Epidermal melanocyte (primary cell): ENCODE data around the gene GABARAPL2.

ENCODE experiments used
- DNase-seq: peaks from one replicate; pipeline ENCODE4 v3.0.0; 2011; ENCODE audit warnings: low spot score; ENCODE audit not compliant: insufficient read length

The GABARAPL2 gene

GRCh38 chr16:75552951-75553350, 13.2 kb upstream of the GABARAPL2 start:
- no peak for DNase-seq

GRCh38 chr16:75555213-75555706, 10.9 kb upstream of the GABARAPL2 start:
- peak; percentile 95 for DNase-seq

- DNase-seq = peak; percentile 92
Measured at GRCh38 chr16:75555707-75556430, 10.3 kb upstream of the GABARAPL2 start, which contains the start of gene TMEM231. TSS of gene TMEM231 (minus strand) at chr16:75556252. CDS start at chr16:75556209, 43 bp downstream.

GRCh38 chr16:75556431-75556950, 9.7 kb upstream of the GABARAPL2 start:
- DNase-seq = no peak

GRCh38 chr16:75558846-75559401, 7.3 kb upstream of the GABARAPL2 start:
- no peak for DNase-seq

- DNase-seq = peak; percentile 52
Measured at GRCh38 chr16:75559564-75560372, 6.4 kb upstream of the GABARAPL2 start.

GRCh38 chr16:75565640-75566039, 539 bp upstream of the GABARAPL2 start:
- DNase-seq = no peak

- DNase-seq = no peak
Measured at GRCh38 chr16:75566758-75567255, 628 bp downstream of the GABARAPL2 start.

GRCh38 chr16:75567911-75568310, 1.7 kb downstream of the GABARAPL2 start:
- DNase-seq = no peak

- DNase-seq = no peak
Measured at GRCh38 chr16:75570396-75571065, 4.4 kb downstream of the GABARAPL2 start.

- no peak for DNase-seq
Measured at GRCh38 chr16:75572864-75573542, 6.8 kb downstream of the GABARAPL2 start.

- no peak for DNase-seq
Measured at GRCh38 chr16:75573955-75574354, 7.8 kb downstream of the GABARAPL2 start.

GRCh38 chr16:75575958-75576357, 9.8 kb downstream of the GABARAPL2 start:
- no peak for DNase-seq

- no peak for DNase-seq
Measured at GRCh38 chr16:75576384-75576811, 10.2 kb downstream of the GABARAPL2 start.

- DNase-seq = no peak
Measured at GRCh38 chr16:75578212-75578611, 12.0 kb downstream of the GABARAPL2 start.

GRCh38 chr16:75578725-75579124, 12.5 kb downstream of the GABARAPL2 start:
- no peak for DNase-seq

GRCh38 chr16:75579281-75579834, 13.2 kb downstream of the GABARAPL2 start:
- no peak for DNase-seq

- no peak for DNase-seq
Measured at GRCh38 chr16:75584108-75584507, 17.9 kb downstream of the GABARAPL2 start.

GRCh38 chr16:75588716-75589115, 22.5 kb downstream of the GABARAPL2 start:
- DNase-seq = no peak

GRCh38 chr16:75589306-75589705, 23.1 kb downstream of the GABARAPL2 start:
- no peak for DNase-seq
